Peyer's patch (tissue), 4 donors: ENCODE measurements around the gene CHRNA5. TPM values are rescaled to one million over a fixed set of nuclear protein-coding genes. Genes with fewer than 3 reads are reported as not detected.

Experiments used
- DNase-seq, 3 donors: peaks; one replicate each; pipeline ENCODE4 v3.0.0-alpha.2; 2017 to 2019
- H3K27ac ChIP-seq, 4 donors: fragments of 200-600 bp; sonication (generic); one replicate each; pipeline ENCODE4 v1.5.1; 2016 to 2019
- H3K27me3 ChIP-seq, 2 donors: fragments of 200-600 bp; sonication (generic); one replicate each; pipeline ENCODE4 v1.5.1; 2019
- H3K36me3 ChIP-seq, 3 donors: fragments of 200-600 bp; sonication (generic); one replicate each; pipeline ENCODE4 v1.5.1; 2016 to 2019
- H3K4me1 ChIP-seq, 4 donors: fragments of 200-600 bp; sonication (generic); one replicate each; pipeline ENCODE4 v1.5.1; 2016 to 2019
- H3K4me3 ChIP-seq, 4 donors: fragments of 200-600 bp; sonication (generic); 1 replicate in 3 of 4; 2 replicates in 1 of 4; pipeline ENCODE4 v1.5.1; 2016 to 2019; ENCODE audit warnings: mild to moderate bottlenecking in 1 of 4
- H3K9me3 ChIP-seq, 4 donors: fragments of 200-600 bp; sonication (generic); one replicate each; pipeline ENCODE4 v1.5.1; 2016 to 2019; ENCODE audit warnings: mild to moderate bottlenecking in 1 of 4
- POLR2A ChIP-seq, 2 donors: fragments of 450-650 bp; IDR thresholded peaks; one replicate each; pipeline ENCODE4 v1.5.1; 2017; ENCODE audit warnings: antibody characterized with exemption in 2 of 2, mild to moderate bottlenecking in 2 of 2, moderate library complexity in 2 of 2
- small RNA-seq, 2 donors: library from RNA; depleted of rRNA; stranded (forward); fragments of <200 nt; gene quantifications; one replicate each; pipeline ENCODE3, GENCODE V24; 2016
- total RNA-seq, 4 donors: library from RNA; depleted of rRNA; stranded (reverse); fragments of >200 nt; gene quantifications; one replicate each; pipeline ENCODE4 v1.1.0, GENCODE V29; 2016
- TF ChIP-seq, protein P1 (sequence below), 6 experiments: fragments of 450-650 bp in 4 of 6; fragments of 200-600 bp in 2 of 6; sonication (generic) in 1 of 6; IDR thresholded peaks; one replicate each; pipeline ENCODE4 v1.5.1; 2017 to 2019; ENCODE audit warnings: antibody characterized with exemption in 6 of 6, mild to moderate bottlenecking in 3 of 6, moderate library complexity in 1 of 6

The CHRNA5 gene
- total RNA-seq, 4 donors from 2014 or later, result 0.38 to 1.7 (median 0.87) TPM

DNA sequence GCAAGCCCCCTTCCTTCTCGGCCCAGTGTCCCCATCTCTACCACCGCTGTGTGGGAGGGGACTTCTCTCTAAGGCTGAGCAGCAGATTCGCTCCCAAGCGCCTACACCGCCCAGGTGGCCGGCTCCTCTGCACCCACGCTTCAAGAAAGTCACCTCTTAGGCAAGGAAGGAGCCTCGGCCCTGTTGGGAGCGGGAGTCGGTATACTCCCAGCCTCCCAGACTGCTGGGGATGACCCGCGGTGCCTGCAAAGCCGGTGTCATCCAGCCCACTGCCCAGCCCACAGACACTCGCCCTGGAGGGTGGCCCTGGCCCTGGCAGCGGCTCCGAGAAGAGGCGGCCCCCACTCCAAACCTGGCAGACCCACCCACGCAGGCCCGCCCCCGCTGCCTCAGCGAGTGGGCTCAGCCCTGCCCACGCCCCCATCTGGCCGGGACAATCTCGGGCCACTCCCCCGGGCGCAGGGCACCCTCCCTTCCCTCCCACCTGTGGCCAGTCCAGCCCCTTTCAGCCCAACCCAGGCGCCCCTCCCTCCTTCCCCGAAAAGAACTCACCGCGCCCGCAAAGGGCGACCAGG is 75.3 kb downstream of the CHRNA5 start:
- TF ChIP-seq, protein P1, sequence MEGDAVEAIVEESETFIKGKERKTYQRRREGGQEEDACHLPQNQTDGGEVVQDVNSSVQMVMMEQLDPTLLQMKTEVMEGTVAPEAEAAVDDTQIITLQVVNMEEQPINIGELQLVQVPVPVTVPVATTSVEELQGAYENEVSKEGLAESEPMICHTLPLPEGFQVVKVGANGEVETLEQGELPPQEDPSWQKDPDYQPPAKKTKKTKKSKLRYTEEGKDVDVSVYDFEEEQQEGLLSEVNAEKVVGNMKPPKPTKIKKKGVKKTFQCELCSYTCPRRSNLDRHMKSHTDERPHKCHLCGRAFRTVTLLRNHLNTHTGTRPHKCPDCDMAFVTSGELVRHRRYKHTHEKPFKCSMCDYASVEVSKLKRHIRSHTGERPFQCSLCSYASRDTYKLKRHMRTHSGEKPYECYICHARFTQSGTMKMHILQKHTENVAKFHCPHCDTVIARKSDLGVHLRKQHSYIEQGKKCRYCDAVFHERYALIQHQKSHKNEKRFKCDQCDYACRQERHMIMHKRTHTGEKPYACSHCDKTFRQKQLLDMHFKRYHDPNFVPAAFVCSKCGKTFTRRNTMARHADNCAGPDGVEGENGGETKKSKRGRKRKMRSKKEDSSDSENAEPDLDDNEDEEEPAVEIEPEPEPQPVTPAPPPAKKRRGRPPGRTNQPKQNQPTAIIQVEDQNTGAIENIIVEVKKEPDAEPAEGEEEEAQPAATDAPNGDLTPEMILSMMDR (IDR thresholded peaks at IDR 0.05), result no peak
- TF ChIP-seq POLR2A (IDR thresholded peaks at IDR 0.05), result no peak
- no peaks in the 10 kb centered on the region for H3K9me3 ChIP-seq
- H3K27me3 ChIP-seq, result peaks cover 0 to 6% of the 10 kb centered on the region in 2 donors
- no peaks in the 10 kb centered on the region for H3K36me3 ChIP-seq
- DNase-seq, result no peak
- H3K27ac ChIP-seq, result no peak overlapping the region
- H3K4me3 ChIP-seq, result peak overlapping the region; percentile 14 to 52 (median 44)
- peaks cover 0 to 13% (median 2%) of the 10 kb centered on the region in 4 donors for H3K4me1 ChIP-seq

DNA sequence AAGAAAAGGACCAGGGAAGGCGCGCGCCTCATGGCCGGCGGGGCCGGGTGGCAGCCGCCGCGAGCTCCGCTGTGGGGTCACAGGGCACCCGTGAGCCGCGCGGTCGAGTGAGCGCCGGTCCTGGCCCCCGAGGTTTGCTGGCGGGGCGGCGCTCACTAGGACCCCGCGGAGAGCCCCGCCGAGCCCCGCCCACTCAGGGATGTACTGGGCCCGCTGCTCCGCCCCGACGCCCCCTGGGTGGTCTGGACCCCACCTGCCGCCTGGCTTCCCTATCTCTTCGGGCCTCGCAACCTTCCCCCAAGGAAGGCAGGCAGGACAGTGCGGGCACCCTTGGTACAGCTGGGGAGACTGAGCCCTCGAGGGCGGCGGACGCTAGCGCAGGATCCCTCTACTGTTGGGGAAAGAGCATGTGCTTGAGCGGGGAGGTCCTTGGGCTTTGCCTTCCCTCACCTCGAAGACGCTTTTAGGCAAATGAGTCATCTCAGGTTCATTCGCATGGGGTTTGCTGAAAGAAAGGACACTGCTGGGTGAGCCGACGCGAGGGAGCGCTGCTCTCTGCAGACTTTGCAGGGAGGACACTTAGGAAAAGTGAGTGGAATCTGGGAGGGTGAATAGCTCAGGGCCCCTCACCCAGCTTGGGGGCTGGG is 75.9 kb downstream of the CHRNA5 start, which contains the start of gene CHRNB4:
TSS of gene CHRNB4 (minus strand) at position 109 of the 647 bp plus-strand sequence. CDS start at position 32, 77 bp downstream.
- DNase-seq, result no peak
- no peaks in the 10 kb centered on the region for H3K9me3 ChIP-seq
- peaks cover 0 to 6% of the 10 kb centered on the region in 2 donors for H3K27me3 ChIP-seq
- TF ChIP-seq, protein P1 (IDR thresholded peaks at IDR 0.05), result no peak
- no peak for TF ChIP-seq POLR2A (IDR thresholded peaks at IDR 0.05)
- H3K27ac ChIP-seq, result no peak within 1 kb of the TSS
- H3K36me3 ChIP-seq, result no peaks in the 10 kb centered on the region
- H3K4me1 ChIP-seq, result peaks cover 0 to 13% (median 2%) of the 10 kb centered on the region in 4 donors
- peak within 1 kb of the TSS; percentile 14 to 52 (median 44) for H3K4me3 ChIP-seq

DNA sequence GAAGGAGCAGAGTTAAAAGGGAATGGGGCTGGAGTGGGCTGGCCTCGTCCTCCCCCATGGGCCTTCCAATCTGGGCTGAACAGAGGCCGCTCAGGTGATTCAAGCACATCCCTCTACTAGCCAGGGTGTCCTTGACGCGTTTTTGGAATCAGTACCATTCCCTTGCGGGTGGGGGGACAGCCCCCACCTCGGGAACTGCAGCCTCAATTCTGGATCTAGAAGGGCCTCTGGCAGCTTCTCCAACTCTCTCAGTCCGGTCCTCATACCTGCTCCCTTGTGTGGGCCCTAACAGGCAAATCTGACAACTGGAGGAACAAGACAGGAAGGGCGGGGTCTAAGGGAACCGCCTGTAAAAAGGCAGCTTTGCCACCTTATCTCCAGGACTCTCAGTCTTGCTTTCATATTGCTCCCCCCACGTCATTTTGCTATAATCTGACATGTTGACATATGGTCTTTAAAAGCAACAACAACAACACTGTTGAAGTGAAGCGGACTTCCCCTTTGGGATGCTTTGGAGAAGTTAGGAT is 76.5 kb downstream of the CHRNA5 start:
- TF ChIP-seq POLR2A (IDR thresholded peaks at IDR 0.05), result no peak
- TF ChIP-seq, protein P1 (IDR thresholded peaks at IDR 0.05), result no peak
- H3K4me3 ChIP-seq, result no peak overlapping the region
- DNase-seq, result no peak
- H3K4me1 ChIP-seq, result peaks cover 0 to 13% (median 2%) of the 10 kb centered on the region in 4 donors
- H3K27ac ChIP-seq, result no peak overlapping the region
- H3K9me3 ChIP-seq, result no peaks in the 10 kb centered on the region
- H3K27me3 ChIP-seq, result peaks cover 0 to 6% of the 10 kb centered on the region in 2 donors
- no peaks in the 10 kb centered on the region for H3K36me3 ChIP-seq

DNA sequence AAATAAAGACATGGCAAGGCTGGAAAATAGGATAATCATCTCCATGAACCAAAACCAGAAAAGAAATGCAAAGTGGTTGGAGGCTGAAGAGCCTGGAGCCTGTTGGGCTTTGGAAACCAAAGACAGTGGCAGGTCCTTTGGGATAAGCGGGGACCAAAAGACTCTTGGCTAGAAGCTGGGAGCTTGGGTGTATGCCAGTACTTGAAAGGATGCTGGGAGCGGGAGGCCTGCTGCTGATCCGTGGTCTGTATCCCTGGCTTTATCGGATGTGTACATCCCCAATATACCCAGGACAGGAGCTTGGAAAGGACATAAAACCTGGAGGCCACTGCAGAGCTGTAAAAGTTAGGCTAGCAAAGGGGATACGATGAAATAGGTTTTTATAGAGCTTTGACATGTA is 77.0 kb downstream of the CHRNA5 start:
- Histone ChIP-seq H3K36me3 (no peaks in the 10 kb centered on the region), H3K9me3 (no peaks in the 10 kb centered on the region), H3K27me3 (peaks cover 0 to 6% of the 10 kb centered on the region in 2 donors), H3K4me3 (no peak overlapping the region), H3K27ac (no peak overlapping the region), H3K4me1 (peaks cover 0 to 13% (median 2%) of the 10 kb centered on the region in 4 donors)
- TF ChIP-seq, protein P1 (IDR thresholded peaks at IDR 0.05), result no peak
- TF ChIP-seq POLR2A (IDR thresholded peaks at IDR 0.05), result no peak
- no peak for DNase-seq

Small RNA genes lying within 50 kb of the gene (small RNA-seq; reads per million reads assigned to genes)
- 0 reads per million in 2 donors for gene AC067863.2

Other genes starting within 250 kb of the CHRNA5 start
- 1 to 10 TPM in 1 of 4 donors, not detected in 3; 2.1 TPM for gene CRABP1, start 225.2 kb upstream of the CHRNA5 start, total RNA-seq
- 100 to 1,000 TPM in 1 of 4 donors, 10 to 100 TPM in 3; 41.9 to 193 (median 56.7) TPM for gene IREB2, start 127.3 kb upstream of the CHRNA5 start, total RNA-seq
- gene HYKK, start 57.9 kb upstream of the CHRNA5 start, total RNA-seq, result 10 to 100 TPM; 12.4 to 32.9 (median 26.8) TPM
- 100 to 1,000 TPM in 2 of 4 donors, 10 to 100 TPM in 2; 44.3 to 148 (median 103) TPM for gene PSMA4, start 25.1 kb upstream of the CHRNA5 start, total RNA-seq
- gene CHRNA3, start 55.5 kb downstream of the CHRNA5 start, total RNA-seq, result 1 to 10 TPM in 3 of 4 donors, not detected in 1; 1.2 to 3.7 (median 2.9) TPM
- gene CHRNB4, start 75.7 kb downstream of the CHRNA5 start, total RNA-seq, result not detected
- 10 to 100 TPM in 1 of 4 donors, 1 to 10 TPM in 2, under 1 TPM in 1; 0.18 to 24.8 (median 2.0) TPM for gene ADAMTS7, start 245.9 kb downstream of the CHRNA5 start, total RNA-seq